GM23338 (cell line): ENCODE data around the gene SLC5A5. TPM values are rescaled to one million over a fixed set of nuclear protein-coding genes. Genes with fewer than 3 reads are reported as not detected.

ENCODE experiments used
- ATAC-seq: fragments of 200-7000 bp; cut with Tn5 transposase; 3 replicates; pipeline ENCODE4 v1.9.1; 2020
- DNase-seq: peaks from one replicate; pipeline ENCODE4 v3.0.0-alpha.2; 2015; ENCODE audit warnings: low spot score
- H2AFZ ChIP-seq: fragments of 200-600 bp; sonication (generic); 2 replicates; pipeline ENCODE4 v1.8.0; 2016; ENCODE audit warnings: antibody characterized with exemption, mild to moderate bottlenecking, moderate library complexity
- H3F3A ChIP-seq: fragments of 200-600 bp; sonication (generic); replicated peaks from 2 replicates; pipeline ENCODE4 v1.8.0; 2017; ENCODE audit warnings: antibody characterized with exemption, mixed run types, low read depth
- H3K27ac ChIP-seq: fragments of 200-600 bp; sonication (generic); 2 replicates; pipeline ENCODE4 v1.6.1; 2016; ENCODE audit warnings: low read depth
- H3K27me3 ChIP-seq: fragments of 200-600 bp; sonication (generic); 2 replicates; pipeline ENCODE4 v1.8.0; 2016; ENCODE audit warnings: mild to moderate bottlenecking, mixed run types, moderate library complexity; ENCODE audit not compliant: insufficient read depth
- H3K36me3 ChIP-seq: fragments of 200-600 bp; sonication (generic); 2 replicates; pipeline ENCODE4 v1.8.0; 2016; ENCODE audit warnings: mild to moderate bottlenecking; ENCODE audit not compliant: insufficient read depth
- H3K4me1 ChIP-seq: fragments of 200-600 bp; sonication (generic); 2 replicates; pipeline ENCODE4 v1.8.0; 2016; ENCODE audit warnings: mild to moderate bottlenecking, moderate library complexity; ENCODE audit not compliant: insufficient read depth
- H3K4me2 ChIP-seq: fragments of 200-600 bp; sonication (generic); 2 replicates; pipeline ENCODE4 v1.7.1; 2017; ENCODE audit warnings: mixed run types
- H3K4me3 ChIP-seq: fragments of 200-600 bp; sonication (generic); 2 replicates; pipeline ENCODE4 v1.6.1; 2016; ENCODE audit warnings: mixed run types
- H3K79me2 ChIP-seq: fragments of 200-600 bp; sonication (generic); replicated peaks from 2 replicates; pipeline ENCODE4 v1.8.0; 2017; ENCODE audit warnings: mild to moderate bottlenecking; ENCODE audit not compliant: insufficient read depth
- H3K9me2 ChIP-seq: fragments of 200-600 bp; sonication (generic); 2 replicates; pipeline ENCODE4 v1.8.0; 2017; ENCODE audit not compliant: insufficient read depth
- H4K20me1 ChIP-seq: fragments of 200-600 bp; sonication (generic); replicated peaks from 2 replicates; pipeline ENCODE4 v1.8.0; 2017; ENCODE audit warnings: mild to moderate bottlenecking; ENCODE audit not compliant: insufficient read depth
- H3K27ac Mint-ChIP-seq: 2 replicates; pipeline ENCODE4 v1.8.0; 2020; ENCODE audit warnings: inconsistent platforms, mild to moderate bottlenecking, moderate library complexity, mixed read lengths
- H3K27me3 Mint-ChIP-seq: 3 replicates; pipeline ENCODE4 v1.8.0; 2022; ENCODE audit warnings: low read depth, mild to moderate bottlenecking, moderate library complexity, mixed read lengths, inconsistent platforms; ENCODE audit not compliant: insufficient read depth, poor library complexity
- H3K36me3 Mint-ChIP-seq: 3 replicates; pipeline ENCODE4 v1.8.0; 2021; ENCODE audit warnings: low read depth, mild to moderate bottlenecking, inconsistent platforms, moderate library complexity, mixed read lengths
- H3K4me1 Mint-ChIP-seq: 3 replicates; pipeline ENCODE4 v1.8.0; 2020; ENCODE audit warnings: mild to moderate bottlenecking, inconsistent platforms, mixed read lengths
- H3K4me3 Mint-ChIP-seq: 3 replicates; pipeline ENCODE4 v1.8.0; 2021; ENCODE audit warnings: moderate library complexity, mild to moderate bottlenecking, inconsistent platforms, mixed read lengths
- H3K9me3 Mint-ChIP-seq: 3 replicates; pipeline ENCODE4 v1.8.0; 2020; ENCODE audit warnings: moderate library complexity, mild to moderate bottlenecking, inconsistent platforms, mixed read lengths
- CTCF ChIP-seq, 2 experiments: fragments of 200-600 bp in 1 of 2; sonication (generic) in 1 of 2; conservative IDR thresholded peaks; 2 replicates each; pipeline versions ENCODE4 v1.5.1 to v1.6.1; 2016 to 2017; ENCODE audit warnings: antibody characterized with exemption in 2 of 2, low read depth in 2 of 2, mild to moderate bottlenecking in 2 of 2, moderate library complexity in 1 of 2
- ETS1 ChIP-seq: IDR thresholded peaks from 2 replicates; pipeline ENCODE4 v1.6.1; 2016; ENCODE audit warnings: antibody characterized with exemption
- EZH2 ChIP-seq: fragments of 200-600 bp; sonication (generic); IDR thresholded peaks from one replicate; pipeline ENCODE4 v1.8.0; 2017; ENCODE audit warnings: antibody characterized with exemption, mild to moderate bottlenecking, low read depth; ENCODE audit not compliant: unreplicated experiment
- EZH2phosphoT487 ChIP-seq: fragments of 200-600 bp; sonication (generic); IDR thresholded peaks from one replicate; pipeline ENCODE4 v1.8.1; 2018; ENCODE audit warnings: antibody characterized with exemption; ENCODE audit not compliant: unreplicated experiment
- JUNB ChIP-seq: IDR thresholded peaks from one replicate; pipeline ENCODE4 v1.6.1; 2016; ENCODE audit warnings: antibody characterized with exemption; ENCODE audit not compliant: unreplicated experiment
- NANOG ChIP-seq: IDR thresholded peaks from 2 replicates; pipeline ENCODE4 v1.6.1; 2016; ENCODE audit warnings: antibody characterized with exemption, borderline replicate concordance
- POLR2AphosphoS5 ChIP-seq: IDR thresholded peaks from 2 replicates; pipeline ENCODE4 v1.6.1; 2016; ENCODE audit warnings: antibody characterized with exemption, low read depth
- STAT1 ChIP-seq: IDR thresholded peaks from one replicate; pipeline ENCODE4 v1.6.1; 2016; ENCODE audit warnings: antibody characterized with exemption; ENCODE audit not compliant: unreplicated experiment
- ZNF331 ChIP-seq: fragments of 250-450 bp; sonication (Bioruptor Pico); IDR thresholded peaks from 2 replicates; pipeline ENCODE4 v1.5.0; 2020; ENCODE audit warnings: low read depth, mild to moderate bottlenecking, moderate library complexity
- polyA plus RNA-seq: library from polyadenylated mRNA; unstranded; fragments of >200 nt; fragmentation: Nextera tagmentation; extraction: Ambion mirVana; gene quantifications from 2 replicates; pipeline ENCODE4 v1.2.1, GENCODE V29; 2016
- total RNA-seq: library from RNA; depleted of rRNA; stranded (reverse); fragments of >200 nt; shearing (Covaris generic); gene quantifications from 2 replicates; pipeline ENCODE4 v1.2.3, GENCODE V29; 2014
- TF ChIP-seq, protein P1 (sequence below): IDR thresholded peaks from one replicate; pipeline ENCODE4 v1.6.1; 2018; ENCODE audit warnings: antibody characterized with exemption; ENCODE audit not compliant: unreplicated experiment

Gene SLC5A5
- total and polyA plus RNA-seq, 2 experiments from 2014 or later: 1.0 to 2.1 TPM

- H3K27ac Mint-ChIP-seq: no peak overlapping the region
- H3K4me2 ChIP-seq: no peak overlapping the region
- H2AFZ ChIP-seq: 0 out of 2 replicates have a peak overlapping the region, but pooled peaks have one; percentile 18
- H3K4me3 Mint-ChIP-seq: no peak overlapping the region
- TF ChIP-seq, protein P1, sequence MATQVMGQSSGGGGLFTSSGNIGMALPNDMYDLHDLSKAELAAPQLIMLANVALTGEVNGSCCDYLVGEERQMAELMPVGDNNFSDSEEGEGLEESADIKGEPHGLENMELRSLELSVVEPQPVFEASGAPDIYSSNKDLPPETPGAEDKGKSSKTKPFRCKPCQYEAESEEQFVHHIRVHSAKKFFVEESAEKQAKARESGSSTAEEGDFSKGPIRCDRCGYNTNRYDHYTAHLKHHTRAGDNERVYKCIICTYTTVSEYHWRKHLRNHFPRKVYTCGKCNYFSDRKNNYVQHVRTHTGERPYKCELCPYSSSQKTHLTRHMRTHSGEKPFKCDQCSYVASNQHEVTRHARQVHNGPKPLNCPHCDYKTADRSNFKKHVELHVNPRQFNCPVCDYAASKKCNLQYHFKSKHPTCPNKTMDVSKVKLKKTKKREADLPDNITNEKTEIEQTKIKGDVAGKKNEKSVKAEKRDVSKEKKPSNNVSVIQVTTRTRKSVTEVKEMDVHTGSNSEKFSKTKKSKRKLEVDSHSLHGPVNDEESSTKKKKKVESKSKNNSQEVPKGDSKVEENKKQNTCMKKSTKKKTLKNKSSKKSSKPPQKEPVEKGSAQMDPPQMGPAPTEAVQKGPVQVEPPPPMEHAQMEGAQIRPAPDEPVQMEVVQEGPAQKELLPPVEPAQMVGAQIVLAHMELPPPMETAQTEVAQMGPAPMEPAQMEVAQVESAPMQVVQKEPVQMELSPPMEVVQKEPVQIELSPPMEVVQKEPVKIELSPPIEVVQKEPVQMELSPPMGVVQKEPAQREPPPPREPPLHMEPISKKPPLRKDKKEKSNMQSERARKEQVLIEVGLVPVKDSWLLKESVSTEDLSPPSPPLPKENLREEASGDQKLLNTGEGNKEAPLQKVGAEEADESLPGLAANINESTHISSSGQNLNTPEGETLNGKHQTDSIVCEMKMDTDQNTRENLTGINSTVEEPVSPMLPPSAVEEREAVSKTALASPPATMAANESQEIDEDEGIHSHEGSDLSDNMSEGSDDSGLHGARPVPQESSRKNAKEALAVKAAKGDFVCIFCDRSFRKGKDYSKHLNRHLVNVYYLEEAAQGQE: no peak
- no peak for TF ChIP-seq NANOG
- no peak overlapping the region for H3K27ac ChIP-seq
- no peaks in the 10 kb centered on the region for H3K36me3 ChIP-seq
- ATAC-seq: no peak
- H4K20me1 ChIP-seq: no peaks in the 10 kb centered on the region
- H3K9me3 Mint-ChIP-seq: no peaks in the 10 kb centered on the region
- no peak overlapping the region for H3K4me3 ChIP-seq
- peaks cover 2% of the 10 kb centered on the region for H3K4me1 Mint-ChIP-seq
- H3K4me1 ChIP-seq: no peaks in the 10 kb centered on the region; the same call in 1 of the 2 replicates
- no peaks in the 10 kb centered on the region for H3K79me2 ChIP-seq
- H3K27me3 Mint-ChIP-seq: peaks cover 10% of the 10 kb centered on the region
- no peaks in the 10 kb centered on the region for H3K27me3 ChIP-seq
- DNase-seq: peak; percentile 8
- H3K9me2 ChIP-seq: no peaks in the 10 kb centered on the region
- H3K36me3 Mint-ChIP-seq: no peaks in the 10 kb centered on the region
- H3F3A ChIP-seq: 0 out of 2 replicates have a peak, but pooled peaks cover 2% of the 10 kb centered on the region
These were observed 17.7 kb upstream of the SLC5A5 start for GRCh38 chr19:17854061-17854460.

GRCh38 chr19:17855280-17856152 lies 16.2 kb upstream of the SLC5A5 start:
- H3K36me3 Mint-ChIP-seq: peaks cover 10% of the 10 kb centered on the region
- no peak overlapping the region for H3K27ac ChIP-seq
- H3K4me1 ChIP-seq: no peaks in the 10 kb centered on the region
- H3K4me1 Mint-ChIP-seq: peaks cover 5% of the 10 kb centered on the region
- H3F3A ChIP-seq: peaks cover 8% of the 10 kb centered on the region
- ATAC-seq (peak; percentile 55), DNase-seq (peak; percentile 89)
- peaks cover 15% of the 10 kb centered on the region for H3K27me3 Mint-ChIP-seq
- H3K9me2 ChIP-seq: no peaks in the 10 kb centered on the region
- no peak overlapping the region for H3K4me3 ChIP-seq
- H3K9me3 Mint-ChIP-seq: peaks cover 11% of the 10 kb centered on the region; the same call in 2 of the 3 replicates
- H3K27me3 ChIP-seq: no peaks in the 10 kb centered on the region
- peaks cover 7% of the 10 kb centered on the region for H3K79me2 ChIP-seq
- H3K4me3 Mint-ChIP-seq: no peak overlapping the region
- no peak overlapping the region for H3K27ac Mint-ChIP-seq
- H3K4me2 ChIP-seq: no peak overlapping the region
- peaks cover 5% of the 10 kb centered on the region for H3K36me3 ChIP-seq
- H2AFZ ChIP-seq: no peak overlapping the region
- peaks cover 4% of the 10 kb centered on the region for H4K20me1 ChIP-seq
- TF ChIP-seq EZH2: no peak
- no peak for TF ChIP-seq NANOG
- TF ChIP-seq, protein P1: no peak
- TF ChIP-seq STAT1: no peak
- TF ChIP-seq CTCF (conservative IDR thresholded peaks at IDR 0.05; ENCODE audit: low read depth in 2 of 2): peak; percentile 88 to 99
- TF ChIP-seq EZH2phosphoT487: no peak
- no peak for TF ChIP-seq ZNF331 (CRISPR knock-in tag)
- TF ChIP-seq ETS1: no peak
- no peak for TF ChIP-seq POLR2AphosphoS5
- no peak for TF ChIP-seq JUNB
